Trophoblast cell (in vitro differentiated cells and primary cell): ENCODE data around the gene FBXL17.

ENCODE experiments used
- DNase-seq, 2 donors: peaks; one replicate each; pipeline ENCODE4 v3.0.0-alpha.2; 2016
- H2AFZ ChIP-seq: 2 replicates; pipeline ENCODE4 v1.6.1; 2013; ENCODE audit warnings: low read length, moderate library complexity, mild to moderate bottlenecking; ENCODE audit not compliant: insufficient read depth, poor library complexity
- H2AK5ac ChIP-seq: 2 replicates; pipeline ENCODE4 v1.6.1; 2013; ENCODE audit warnings: mild to moderate bottlenecking, low read length
- H2BK120ac ChIP-seq: 2 replicates; pipeline ENCODE4 v1.6.1; 2013; ENCODE audit warnings: low read length, mild to moderate bottlenecking, moderate library complexity; ENCODE audit not compliant: insufficient read depth, poor library complexity
- H2BK12ac ChIP-seq: 2 replicates; pipeline ENCODE4 v1.6.1; 2013; ENCODE audit warnings: mild to moderate bottlenecking, low read length, moderate library complexity
- H2BK5ac ChIP-seq: 2 replicates; pipeline ENCODE4 v1.6.1; 2013; ENCODE audit warnings: low read length, low read depth, moderate library complexity, mild to moderate bottlenecking; ENCODE audit not compliant: poor library complexity
- H3K14ac ChIP-seq: 2 replicates; pipeline ENCODE4 v1.6.1; 2013; ENCODE audit warnings: mild to moderate bottlenecking, low read length
- H3K18ac ChIP-seq: 2 replicates; pipeline ENCODE4 v1.6.1; 2013; ENCODE audit warnings: mild to moderate bottlenecking, low read length
- H3K23ac ChIP-seq: 2 replicates; pipeline ENCODE4 v1.6.1; 2013; ENCODE audit warnings: low read length
- H3K27ac ChIP-seq: 2 replicates; pipeline ENCODE4 v1.5.1; 2013; ENCODE audit warnings: low read depth, mild to moderate bottlenecking, inconsistent platforms, low read length, moderate library complexity
- H3K27me3 ChIP-seq: 2 replicates; pipeline ENCODE4 v1.6.1; 2013; ENCODE audit warnings: inconsistent platforms, mild to moderate bottlenecking, low read length, moderate library complexity; ENCODE audit not compliant: insufficient read depth
- H3K36me3 ChIP-seq, 2 experiments: 1 replicate in 1 of 2; 2 replicates in 1 of 2; pipeline ENCODE4 v1.6.1; 2013; ENCODE audit warnings: low read length in 2 of 2, mild to moderate bottlenecking in 2 of 2, moderate library complexity in 1 of 2; ENCODE audit not compliant: insufficient read depth in 2 of 2, control insufficient read depth in 1 of 2
- H3K4ac ChIP-seq: 2 replicates; pipeline ENCODE4 v1.6.1; 2013; ENCODE audit warnings: low read depth, mild to moderate bottlenecking, low read length, moderate library complexity
- H3K4me1 ChIP-seq, 2 experiments: 1 replicate in 1 of 2; 2 replicates in 1 of 2; pipeline ENCODE4 v1.6.1; 2013; ENCODE audit warnings: low read length in 2 of 2, mild to moderate bottlenecking in 2 of 2, moderate library complexity in 1 of 2; ENCODE audit not compliant: insufficient read depth in 2 of 2, control insufficient read depth in 1 of 2
- H3K4me2 ChIP-seq: 2 replicates; pipeline ENCODE4 v1.6.1; 2013; ENCODE audit warnings: inconsistent platforms, mild to moderate bottlenecking, low read length, moderate library complexity
- H3K4me3 ChIP-seq: 2 replicates; pipeline ENCODE4 v1.5.1; 2013; ENCODE audit warnings: mild to moderate bottlenecking, low read depth, low read length, inconsistent platforms
- H3K79me1 ChIP-seq: one replicate; pipeline ENCODE4 v1.6.1; 2013; ENCODE audit warnings: low read length
- H3K79me2 ChIP-seq: 2 replicates; pipeline ENCODE4 v1.6.1; 2013; ENCODE audit warnings: low read length, mild to moderate bottlenecking; ENCODE audit not compliant: control insufficient read depth, insufficient read depth, poor library complexity
- H3K9ac ChIP-seq: 2 replicates; pipeline ENCODE4 v1.6.1; 2013; ENCODE audit warnings: mild to moderate bottlenecking, low read length
- H3K9me3 ChIP-seq: 2 replicates; pipeline ENCODE4 v1.6.1; 2013; ENCODE audit warnings: low read depth, mild to moderate bottlenecking, control low read depth, inconsistent platforms, low read length; ENCODE audit not compliant: insufficient read depth
- H4K12ac ChIP-seq: 2 replicates; pipeline ENCODE4 v1.6.1; 2013; ENCODE audit warnings: low read depth, mild to moderate bottlenecking, low read length, moderate library complexity
- H4K8ac ChIP-seq: 2 replicates; pipeline ENCODE4 v1.6.1; 2013; ENCODE audit warnings: low read depth, mild to moderate bottlenecking, low read length, moderate library complexity
- H4K91ac ChIP-seq: one replicate; pipeline ENCODE4 v1.6.1; 2013; ENCODE audit warnings: low read depth, mild to moderate bottlenecking, low read length, moderate library complexity
- WGBS: extraction: QIAGEN DNeasy Blood & Tissue Kit; methylation state at CpG from one replicate; pipeline ENCODE4 v1.1.7; 2013; ENCODE audit warnings: missing lambda C conversion rate; ENCODE audit not compliant: insufficient read length, insufficient coverage; ENCODE audit errors: extremely low coverage; 5-methylcytosine and 5-hydroxymethylcytosine counted together

FBXL17 gene

DNA sequence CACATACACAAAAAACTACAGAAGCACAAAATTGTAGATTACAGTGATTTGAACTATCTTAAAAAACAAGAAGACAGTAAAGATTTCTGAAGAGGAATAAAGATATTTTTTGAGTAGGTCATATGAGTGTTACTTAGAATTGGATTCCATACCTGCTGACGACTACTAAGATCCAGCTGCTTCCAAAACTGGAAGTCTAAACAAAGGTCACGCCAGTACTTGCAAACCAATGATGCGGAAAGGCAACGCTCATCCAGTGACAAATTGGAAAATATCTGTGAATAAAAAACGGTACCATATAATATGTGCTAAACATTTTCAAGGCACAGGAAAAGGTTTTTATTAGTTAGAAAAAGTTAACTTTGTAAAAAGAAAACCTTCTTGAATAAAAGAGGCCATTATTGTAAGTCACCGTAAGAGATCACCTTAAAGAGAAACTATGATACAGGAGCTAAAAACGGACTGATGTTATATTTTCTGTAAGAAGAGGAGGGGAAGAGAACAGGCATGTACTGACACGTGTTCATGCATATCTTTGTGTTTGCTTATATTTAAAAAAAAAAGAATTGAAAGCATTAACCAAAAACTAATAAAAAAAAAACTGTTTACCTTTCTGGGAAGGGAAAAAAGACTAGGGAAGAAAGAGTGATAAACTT is 14.1 kb downstream of the FBXL17 start:
- no peak overlapping the region for H3K4me2 ChIP-seq
- H3K4me3 ChIP-seq: no peak overlapping the region
- no CpG with 5 or more reads among the region's 8 CpGs for WGBS
- peaks cover 0 to 2% of the 10 kb centered on the region in 2 experiments for H3K36me3 ChIP-seq
- H2BK12ac ChIP-seq: no peak overlapping the region
- no peak overlapping the region for H2BK120ac ChIP-seq
- H3K23ac ChIP-seq: no peak overlapping the region
- H3K79me1 ChIP-seq: no peaks in the 10 kb centered on the region
- H3K9ac ChIP-seq: no peak overlapping the region
- no peak overlapping the region for H3K4ac ChIP-seq
- H2AK5ac ChIP-seq: no peak overlapping the region
- H2BK5ac ChIP-seq: no peak overlapping the region
- H3K18ac ChIP-seq: no peak overlapping the region
- H3K27ac ChIP-seq: no peak overlapping the region
- H3K9me3 ChIP-seq: no peaks in the 10 kb centered on the region
- no peaks in the 10 kb centered on the region for H3K4me1 ChIP-seq
- H3K79me2 ChIP-seq: no peaks in the 10 kb centered on the region
- no peak overlapping the region for H4K12ac ChIP-seq
- no peak overlapping the region for H3K14ac ChIP-seq
- no peak overlapping the region for H4K8ac ChIP-seq
- no peaks in the 10 kb centered on the region for H3K27me3 ChIP-seq
- DNase-seq: peak in 1 of 2 donors; percentile 54
- H2AFZ ChIP-seq: no peak overlapping the region
- no peak overlapping the region for H4K91ac ChIP-seq

DNA sequence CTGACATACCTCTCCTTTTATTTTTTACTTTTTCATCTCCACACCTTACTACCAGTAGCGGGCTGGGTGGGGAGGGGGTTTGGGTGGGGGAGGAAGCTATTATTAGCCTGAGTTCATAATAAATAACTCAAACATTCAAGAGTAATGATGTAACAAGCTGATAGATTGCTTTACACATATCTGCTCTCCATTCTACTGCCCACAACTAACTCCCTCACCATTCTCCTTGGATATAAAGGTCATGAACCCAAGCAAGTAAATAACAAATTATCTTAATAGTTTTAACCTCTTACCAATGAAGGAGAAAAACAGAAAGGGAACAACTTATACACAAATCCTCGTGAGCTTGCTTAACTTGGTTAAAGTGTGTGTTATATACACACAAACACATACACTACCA is 15.4 kb downstream of the FBXL17 start:
- Histone ChIP-seq H2AFZ (no peak overlapping the region), H3K4ac (no peak overlapping the region), H3K4me1 (peaks cover 0 to 2% of the 10 kb centered on the region in 2 experiments), H3K9me3 (no peaks in the 10 kb centered on the region), H3K27ac (no peak overlapping the region), H2AK5ac (no peak overlapping the region), H2BK120ac (no peak overlapping the region), H3K79me1 (no peaks in the 10 kb centered on the region), H3K79me2 (no peaks in the 10 kb centered on the region), H3K23ac (no peak overlapping the region), H3K4me2 (no peak overlapping the region), H3K18ac (no peak overlapping the region), H4K8ac (no peak overlapping the region), H3K36me3 (no peaks in the 10 kb centered on the region), H3K27me3 (no peaks in the 10 kb centered on the region), H3K9ac (no peak overlapping the region), H2BK12ac (no peak overlapping the region), H3K4me3 (no peak overlapping the region), H2BK5ac (no peak overlapping the region), H3K14ac (no peak overlapping the region), H4K12ac (no peak overlapping the region), H4K91ac (no peak overlapping the region)
- DNase-seq: no peak
- WGBS: no CpG with 5 or more reads among the region's 2 CpGs

DNA sequence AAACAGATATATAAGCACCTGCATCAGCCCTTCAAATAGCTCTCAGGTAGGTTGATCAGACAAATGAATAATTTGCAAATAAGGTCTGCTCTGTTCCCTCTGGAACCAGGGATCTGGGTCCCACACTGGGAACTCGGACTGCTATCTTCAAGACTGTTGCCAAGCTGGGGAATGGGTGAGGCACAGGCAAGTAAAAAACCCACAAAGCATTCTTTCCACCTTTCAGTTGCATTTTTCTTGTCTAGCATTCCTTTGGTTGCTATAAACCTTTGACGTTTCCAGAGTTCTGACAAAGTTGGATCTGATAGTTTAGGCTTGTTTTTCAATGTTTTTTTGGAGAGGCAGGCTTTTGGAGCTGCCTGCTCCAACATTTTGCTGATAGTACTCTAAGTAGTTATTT is 20.1 kb downstream of the FBXL17 start:
- no peak overlapping the region for H2BK5ac ChIP-seq
- H3K27ac ChIP-seq: peak overlapping the region; percentile 17
- no peak overlapping the region for H2BK120ac ChIP-seq
- H4K91ac ChIP-seq: no peak overlapping the region
- no peak overlapping the region for H3K9ac ChIP-seq
- no peak overlapping the region for H2AK5ac ChIP-seq
- peak overlapping the region; percentile 40 for H2BK12ac ChIP-seq
- H3K4me3 ChIP-seq: no peak overlapping the region
- no peak overlapping the region for H4K12ac ChIP-seq
- no peak overlapping the region for H3K14ac ChIP-seq
- peak overlapping the region; percentile 50 for H3K4me2 ChIP-seq
- H3K4ac ChIP-seq: no peak overlapping the region
- H3K27me3 ChIP-seq: no peaks in the 10 kb centered on the region
- no peaks in the 10 kb centered on the region for H3K79me1 ChIP-seq
- no peaks in the 10 kb centered on the region for H3K79me2 ChIP-seq
- H3K23ac ChIP-seq: no peak overlapping the region
- no peak overlapping the region for H3K18ac ChIP-seq
- no peaks in the 10 kb centered on the region for H3K36me3 ChIP-seq
- H4K8ac ChIP-seq: no peak overlapping the region
- peaks cover 0 to 2% of the 10 kb centered on the region in 2 experiments for H3K4me1 ChIP-seq
- no peaks in the 10 kb centered on the region for H3K9me3 ChIP-seq
- no peak overlapping the region for H2AFZ ChIP-seq
- WGBS: no CpG with 5 or more reads among the region's 2 CpGs
- DNase-seq: peak in 1 of 2 donors; percentile 18

DNA sequence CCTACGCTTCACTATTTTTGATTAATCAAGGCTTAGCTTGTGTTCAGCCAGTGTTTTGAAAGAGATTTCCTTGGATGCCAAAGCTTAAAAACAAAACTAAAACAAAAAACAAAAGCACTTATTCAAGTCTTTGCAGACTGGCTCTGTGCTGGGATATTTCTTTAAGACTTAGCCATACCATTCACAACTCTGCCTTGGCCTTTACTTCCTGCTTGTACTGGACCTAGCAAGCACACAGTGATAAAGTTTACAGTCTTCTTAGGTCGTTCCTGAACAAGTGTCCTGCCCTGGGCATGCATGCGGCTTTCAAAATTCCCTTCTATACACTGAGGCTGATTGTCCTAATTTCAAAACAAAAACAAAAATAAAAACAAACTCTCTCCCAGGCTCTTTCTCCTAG is 20.7 kb downstream of the FBXL17 start:
- Histone ChIP-seq H3K4me3 (no peak overlapping the region), H2BK120ac (no peak overlapping the region), H2AK5ac (no peak overlapping the region), H2BK12ac (no peak overlapping the region), H3K4ac (no peak overlapping the region), H4K8ac (no peak overlapping the region), H2AFZ (no peak overlapping the region), H3K4me2 (no peak overlapping the region), H4K91ac (no peak overlapping the region), H2BK5ac (no peak overlapping the region), H3K36me3 (no peaks in the 10 kb centered on the region), H3K14ac (no peak overlapping the region), H3K27me3 (no peaks in the 10 kb centered on the region), H3K79me2 (no peaks in the 10 kb centered on the region), H3K9ac (no peak overlapping the region), H3K27ac (peak overlapping the region; percentile 17), H3K18ac (no peak overlapping the region), H3K9me3 (no peaks in the 10 kb centered on the region), H4K12ac (no peak overlapping the region), H3K4me1 (peaks cover 0 to 2% of the 10 kb centered on the region in 2 experiments), H3K79me1 (no peaks in the 10 kb centered on the region), H3K23ac (no peak overlapping the region)
- no peak for DNase-seq
- no CpG with 5 or more reads among the region's 3 CpGs for WGBS
